Measurements from ENCODE around the gene PALM3.

GRCh38 chr19:14097532-14098151, 35.8 kb upstream of the PALM3 start:
- TF ChIP-seq YY1 (IDR thresholded peaks at IDR 0.05; ENCODE audit: insufficient read depth, insufficient read length) (no peak), ZNF274 (IDR thresholded peaks at IDR 0.05; ENCODE audit: low read depth, low read length) (no peak), SUZ12 (IDR thresholded peaks at IDR 0.05; ENCODE audit: extremely low read depth, insufficient read depth, insufficient read length) (no peak)

Data from NT2/D1 (cell line).